Hippocampal formation (tissue), 2 donors: ENCODE results near the gene UGT3A1.
"Not testable (repeated sequence)": the region's sequence is repeated elsewhere in the genome, so short reads cannot be mapped to it uniquely, and the experiment has no call there.

Source experiments
- DNase-seq, 2 donors: peaks; one replicate each; lab custom pipeline; 2025; lab: John Stamatoyannopoulos, UW

UGT3A1 gene

DNA sequence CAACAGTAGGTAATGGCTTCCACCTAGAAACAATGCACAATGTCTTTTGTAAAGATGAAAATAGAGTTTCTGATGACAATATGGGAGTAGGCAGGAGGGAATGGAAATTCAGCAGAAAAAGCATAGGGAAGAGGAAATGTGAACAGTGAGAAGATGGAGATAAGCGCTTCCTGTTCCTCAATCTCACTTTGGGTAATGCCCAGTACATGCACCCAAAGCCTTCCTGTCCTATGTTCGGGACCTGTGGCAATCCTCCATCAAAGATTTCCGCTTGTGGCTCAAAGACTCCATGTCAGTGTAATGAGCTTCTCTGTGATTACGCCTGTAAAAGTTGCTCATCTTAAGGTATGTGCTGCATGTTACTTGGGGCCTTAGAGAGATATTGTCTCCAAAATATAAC is 2.7 kb downstream of the UGT3A1 start:
- no peak for DNase-seq

DNA sequence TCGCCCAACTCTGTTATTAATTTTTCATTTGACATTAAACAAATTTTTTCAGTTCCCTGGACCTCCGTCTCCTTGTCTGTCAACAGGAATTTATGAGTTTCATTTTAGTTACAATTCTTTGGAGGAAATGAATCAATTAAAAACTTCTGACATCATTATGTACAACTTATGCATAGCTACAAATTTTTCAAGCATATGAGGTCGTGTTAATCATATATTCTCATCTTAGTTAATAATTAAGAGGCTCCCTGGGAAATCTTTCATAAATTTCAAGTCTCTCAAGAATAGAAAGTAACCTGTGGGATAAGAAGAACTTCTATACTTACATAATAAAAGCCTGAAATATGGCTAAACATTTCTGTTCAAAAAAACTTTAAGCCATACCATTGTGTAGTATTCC is 3.4 kb downstream of the UGT3A1 start:
- DNase-seq = no peak

DNA sequence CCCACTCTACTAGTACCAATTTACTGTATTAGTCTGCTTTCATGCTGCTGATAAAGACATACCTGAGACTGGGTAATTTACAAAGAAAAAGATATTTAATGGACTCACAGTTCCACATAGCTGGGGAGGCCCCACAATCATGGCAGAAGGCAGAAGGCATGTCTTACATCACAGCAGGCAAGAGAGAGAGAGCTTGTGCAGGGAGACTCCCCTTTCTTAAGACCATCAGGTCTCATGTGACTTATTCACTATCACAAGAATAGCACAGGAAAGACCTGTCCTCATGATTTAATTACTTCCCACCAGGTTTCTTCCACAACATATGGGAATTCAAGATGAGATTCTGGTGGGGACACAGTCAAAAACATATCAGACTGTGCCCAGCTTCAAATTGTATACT is 11.5 kb downstream of the UGT3A1 start:
- DNase-seq = no peak

DNA sequence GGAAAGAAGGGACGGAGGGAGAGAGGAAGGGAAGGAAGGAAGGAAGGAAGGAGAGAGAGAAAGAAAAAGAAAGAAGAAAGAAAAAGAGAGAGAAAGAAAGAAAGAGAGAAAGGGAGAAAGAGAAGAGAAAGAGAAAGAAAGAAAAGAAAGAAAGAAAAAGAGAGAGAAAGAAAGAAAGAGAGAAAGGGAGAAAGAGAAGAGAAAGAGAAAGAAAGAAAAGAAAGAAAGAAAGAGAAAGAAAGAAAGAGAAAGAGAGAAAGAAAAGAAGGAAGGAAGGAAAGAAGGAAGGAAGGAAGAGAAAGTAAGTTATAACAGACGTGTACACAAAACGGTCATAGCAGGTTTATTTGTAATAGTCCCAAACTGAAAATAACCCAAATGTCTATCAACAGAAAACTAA is 14.3 kb downstream of the UGT3A1 start:
- DNase-seq = not testable (repeated sequence)

DNA sequence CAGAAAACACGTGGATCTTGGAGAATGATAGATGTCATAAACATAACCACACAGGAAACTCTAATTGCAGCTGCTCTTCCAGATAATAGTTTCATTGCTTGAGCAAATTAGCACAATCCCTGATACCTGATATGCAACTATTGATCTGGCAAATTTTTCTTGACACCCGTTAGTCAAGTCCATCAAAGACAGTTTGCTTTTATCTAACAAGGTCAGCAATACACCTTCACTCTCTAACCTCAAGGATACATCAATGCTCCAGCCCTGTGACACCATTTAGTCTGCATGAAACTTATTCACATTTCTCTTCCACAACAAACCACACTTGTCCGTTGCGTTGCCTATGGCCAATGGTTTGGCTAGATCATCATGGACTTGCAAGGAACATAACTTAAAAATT is 16.6 kb downstream of the UGT3A1 start:
- no peak for DNase-seq

DNA sequence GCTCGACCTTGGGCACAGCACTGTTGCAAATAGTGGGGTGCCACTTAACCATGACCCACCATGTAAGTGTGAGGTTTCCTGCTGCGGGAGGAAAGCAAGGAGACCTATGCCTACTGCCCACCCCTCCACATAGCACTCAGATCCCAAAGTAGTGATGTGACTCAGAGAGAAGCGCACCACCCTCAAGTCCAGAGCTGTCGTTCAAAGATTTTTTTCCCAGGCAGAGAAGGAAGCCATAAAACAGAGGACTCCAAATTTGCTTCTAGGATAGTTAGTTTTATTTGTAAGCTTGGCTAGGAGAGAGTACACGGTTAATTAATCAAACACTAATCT is 19.3 kb downstream of the UGT3A1 start:
- no peak for DNase-seq

DNA sequence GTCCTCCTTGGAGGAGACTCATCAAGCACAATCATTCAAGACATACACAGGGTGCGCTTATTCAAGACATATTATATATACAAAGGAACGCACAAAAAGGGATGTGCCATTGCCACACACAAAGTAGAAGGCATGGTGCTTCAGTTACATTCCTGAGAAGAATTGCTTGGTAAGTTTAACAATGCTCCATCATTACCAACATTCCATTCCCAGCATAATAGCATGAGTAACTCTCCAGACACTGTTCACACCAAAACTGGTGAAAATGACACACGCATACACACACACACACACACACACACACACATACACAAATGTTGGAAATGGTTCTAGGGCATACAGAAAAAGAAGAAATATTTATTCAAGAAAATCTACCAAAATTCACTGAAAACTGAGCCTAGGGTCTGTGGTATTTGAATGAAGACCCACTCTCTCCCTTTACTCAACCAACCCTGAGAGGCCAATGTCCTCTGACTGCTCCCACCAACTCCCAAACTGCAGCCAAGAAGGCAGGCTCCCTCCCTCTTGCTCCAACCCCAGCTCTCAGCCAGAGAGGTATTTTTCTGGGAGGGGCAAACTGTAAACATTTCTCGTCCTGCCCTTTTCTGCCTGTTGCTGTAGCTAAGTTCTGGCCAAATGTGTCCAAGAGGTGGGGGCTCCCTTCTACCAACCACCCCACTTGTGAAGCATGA is 19.9 kb downstream of the UGT3A1 start:
- no peak for DNase-seq

DNA sequence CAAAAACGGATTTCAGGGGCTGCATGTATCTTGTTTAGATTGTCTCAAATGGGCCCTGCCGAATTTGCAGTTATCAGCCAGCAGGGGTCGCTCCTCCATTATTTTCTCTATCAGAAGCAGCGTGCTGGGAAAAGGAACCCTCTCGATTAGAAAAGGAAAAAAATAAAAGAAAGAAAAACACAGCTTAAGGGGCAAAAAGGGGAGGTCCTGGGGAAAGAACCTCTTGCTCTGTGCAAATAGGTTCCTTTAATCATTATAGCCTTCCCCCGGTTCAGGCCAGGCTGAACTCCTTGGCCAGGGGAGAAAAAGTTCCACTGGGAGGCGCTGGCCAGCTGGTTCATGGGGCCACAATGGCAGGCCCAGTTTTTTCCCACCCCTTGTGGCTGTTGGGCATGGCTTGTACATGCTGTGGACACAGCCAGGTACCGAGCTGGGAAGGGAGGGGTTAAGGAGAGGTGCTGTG is 27.8 kb downstream of the UGT3A1 start:
- no peak for DNase-seq

DNA sequence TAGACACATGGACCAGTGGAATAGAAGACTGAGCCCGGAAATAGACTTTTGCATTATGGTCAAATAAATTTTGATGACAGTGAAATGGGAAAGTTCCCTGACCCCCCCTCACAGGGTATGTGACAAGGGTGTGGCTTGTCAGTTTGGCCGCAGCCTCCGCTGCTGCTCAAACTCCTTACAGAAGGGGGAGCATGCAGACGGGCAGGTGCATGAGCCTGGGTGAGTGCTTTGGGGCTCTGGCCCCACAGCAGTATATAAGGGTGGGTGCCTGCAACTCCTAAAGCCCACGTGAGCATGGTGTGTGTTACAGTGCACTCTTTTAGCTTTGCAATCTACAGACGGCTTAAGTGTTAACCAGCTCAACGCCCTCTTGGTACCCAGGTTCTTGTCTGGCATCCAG is 30.9 kb downstream of the UGT3A1 start:
- no peak for DNase-seq

DNA sequence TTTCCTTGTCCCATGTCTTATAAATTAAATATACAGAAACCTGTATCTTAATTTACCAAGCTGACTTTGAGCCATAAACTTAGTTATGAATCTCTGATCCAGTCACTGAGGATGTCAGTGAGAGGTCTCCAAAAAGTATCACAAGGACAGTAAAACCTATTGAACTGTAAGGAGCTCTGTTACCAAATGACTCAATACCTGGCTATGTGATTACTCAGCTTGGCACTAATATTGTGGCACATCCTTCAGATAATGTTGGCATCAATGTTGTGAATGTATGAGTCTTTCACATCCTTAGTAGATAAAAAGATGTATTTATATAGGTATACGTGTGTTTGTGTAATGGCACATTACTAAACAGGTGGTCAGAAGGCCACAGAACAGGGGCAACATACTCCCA is 34.8 kb downstream of the UGT3A1 start:
- DNase-seq = no peak

DNA sequence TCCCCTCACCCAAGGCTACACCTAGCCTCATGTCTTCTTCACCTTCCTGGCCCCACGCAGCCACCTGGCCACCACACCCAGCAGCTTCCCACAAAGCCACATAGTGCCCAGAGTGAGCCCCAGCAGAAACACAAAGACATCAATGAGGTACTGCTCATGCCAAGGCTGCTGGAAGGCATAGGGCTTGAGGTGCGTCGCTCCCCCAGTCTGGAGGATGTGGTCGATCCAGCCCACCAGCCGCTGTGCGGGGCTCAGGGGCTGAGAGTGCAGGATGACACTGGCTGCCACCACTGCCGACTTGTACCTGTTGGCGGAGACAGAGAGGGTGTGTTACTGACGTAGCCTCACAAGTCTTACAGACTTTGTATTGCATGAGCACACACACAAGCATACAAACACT is 37.0 kb downstream of the UGT3A1 start:
- no peak for DNase-seq

DNA sequence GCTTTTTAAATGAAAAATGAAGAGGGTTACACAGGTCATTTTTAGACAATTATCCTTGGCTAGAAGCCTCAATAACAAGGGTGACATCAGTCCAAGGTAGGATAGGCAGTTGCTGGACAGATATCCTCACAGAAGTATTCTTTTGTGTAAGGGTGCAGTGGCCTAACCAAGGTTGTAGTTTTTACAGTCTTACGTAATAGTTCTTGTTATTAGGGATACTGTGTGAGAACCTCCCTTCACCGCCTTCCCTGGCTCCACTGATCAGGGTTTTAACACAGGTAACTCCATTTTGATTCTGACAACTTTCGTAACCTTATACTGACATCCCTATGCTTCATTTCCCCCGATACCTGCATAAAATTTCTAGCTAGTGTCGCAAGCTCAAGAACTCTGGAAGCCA is 44.1 kb downstream of the UGT3A1 start:
- DNase-seq = no peak

DNA sequence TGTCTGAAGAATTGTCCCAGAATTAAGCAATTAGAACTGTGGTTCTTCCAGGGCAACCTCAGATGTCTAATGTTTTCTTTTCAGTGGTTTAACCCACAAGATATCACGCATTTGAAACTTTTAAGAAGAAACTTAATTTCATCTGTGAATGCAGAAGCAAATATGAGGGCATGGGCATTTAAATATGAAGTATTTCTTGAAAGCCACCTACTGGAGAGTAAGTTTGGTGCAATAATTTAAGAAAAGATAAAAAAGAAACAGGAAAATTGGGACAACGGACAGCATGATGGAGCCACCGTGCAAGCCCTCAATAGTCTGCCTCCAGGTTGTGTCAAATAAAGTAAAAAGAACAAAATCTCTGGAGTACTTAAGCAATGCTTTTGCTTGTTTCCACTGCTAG is 51.6 kb downstream of the UGT3A1 start:
- no peak for DNase-seq

DNA sequence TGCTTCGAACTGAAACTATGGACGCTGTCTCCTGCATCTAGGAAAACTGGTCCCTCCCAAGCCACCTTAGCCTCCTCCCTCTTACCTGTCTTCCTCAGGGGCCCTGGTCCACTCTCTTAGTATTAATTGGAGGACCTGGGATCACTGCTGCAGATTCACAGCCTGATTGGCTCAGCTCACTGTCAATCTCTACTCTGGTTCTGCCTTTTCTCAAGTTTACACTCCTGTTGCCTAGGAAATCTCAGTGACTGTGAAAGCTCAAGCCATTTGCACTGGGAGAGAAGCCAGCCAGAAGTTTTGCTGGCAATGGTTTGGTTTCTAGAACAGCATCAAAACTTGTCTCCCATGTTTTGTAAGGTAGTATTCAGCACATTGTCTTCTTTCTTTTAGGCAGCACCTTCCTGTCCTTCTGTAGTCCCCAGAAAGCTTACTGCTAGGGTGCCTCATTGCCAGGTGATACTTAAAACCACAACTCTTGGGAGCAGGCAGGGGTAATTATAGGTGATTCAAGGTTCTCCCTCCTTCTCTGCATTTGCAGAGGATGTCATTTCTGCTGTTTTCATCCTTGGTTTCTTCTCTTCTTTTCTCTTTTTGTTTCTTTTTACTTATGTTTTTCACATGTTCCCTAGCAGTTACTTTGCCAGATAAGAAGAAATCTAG is 52.5 kb downstream of the UGT3A1 start, which contains the start of gene CAPSL:
CAPSL (minus strand) TSS at position 55 of the 660 bp plus-strand sequence. CDS start 17,502 bp downstream, outside the sequence.
- DNase-seq = peak; percentile 11 to 45

DNA sequence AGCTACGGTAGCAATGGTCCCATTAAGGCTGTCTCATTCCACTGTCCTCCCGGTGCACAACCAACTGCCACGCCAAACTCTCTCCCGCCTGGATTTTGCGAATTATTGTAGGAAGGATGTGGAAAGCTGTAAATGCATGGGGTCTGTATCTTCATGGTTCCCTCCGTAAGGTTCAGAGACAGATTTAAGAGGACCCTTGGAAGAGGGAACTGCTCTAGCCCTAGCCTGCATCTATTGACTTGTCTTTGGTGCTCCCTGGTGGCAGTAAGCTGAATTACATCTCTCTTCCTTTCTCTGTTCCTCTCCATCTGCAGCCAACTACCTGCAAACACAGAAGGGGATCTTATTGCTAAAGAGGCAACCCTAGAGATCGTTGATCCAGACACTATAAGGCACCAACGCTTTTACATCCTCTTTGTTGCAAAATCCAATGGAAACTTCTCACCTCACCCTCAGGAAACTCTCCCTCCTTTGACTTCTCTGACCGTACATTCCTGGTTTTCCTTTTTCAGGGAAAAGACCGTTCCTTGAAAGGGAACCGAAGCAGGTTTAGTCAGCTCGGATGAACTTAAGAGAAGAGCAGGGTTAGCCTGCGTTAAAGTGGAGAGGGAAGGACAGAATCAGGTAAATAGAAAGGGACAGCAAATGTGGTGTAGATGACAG is 64.7 kb downstream of the UGT3A1 start:
- DNase-seq = peak; percentile 52 to 60

DNA sequence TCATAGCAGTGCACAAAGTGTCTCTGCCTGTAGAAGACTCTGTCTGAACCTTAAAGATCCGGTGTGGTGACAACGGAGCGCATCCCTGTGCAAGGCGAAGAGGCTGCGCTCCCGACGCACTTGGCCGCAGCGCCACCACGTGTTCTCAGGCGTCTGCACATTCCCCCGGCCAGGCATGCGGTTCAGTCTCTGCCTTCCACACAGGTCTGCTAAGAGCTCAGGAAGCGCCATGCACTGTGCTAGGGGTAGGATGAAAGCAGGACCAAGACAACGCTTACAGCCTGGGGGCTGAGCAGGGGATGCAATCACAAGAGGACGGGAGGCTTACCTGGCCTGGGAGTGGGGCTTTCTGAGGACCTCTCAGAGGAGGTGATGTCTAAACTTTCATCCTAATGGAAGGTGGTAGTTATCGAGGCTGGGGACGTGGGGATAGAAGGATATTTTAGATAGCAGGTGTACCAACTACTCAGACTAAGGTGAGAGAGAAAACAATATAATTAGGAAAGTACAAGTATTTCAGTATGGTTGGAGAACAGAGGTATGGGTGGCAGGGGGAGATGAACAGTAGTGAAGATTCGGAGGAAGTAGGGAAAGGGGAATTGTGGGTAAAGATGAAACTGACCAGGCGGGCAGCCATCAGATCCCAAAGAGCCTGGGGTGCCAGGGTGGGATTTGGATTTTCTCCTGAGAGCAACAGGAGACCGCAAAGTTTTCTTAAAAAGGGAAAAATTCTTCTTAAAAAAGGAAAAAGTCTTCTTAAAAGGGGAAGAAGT is 66.1 kb downstream of the UGT3A1 start:
- DNase-seq = peak; percentile 56 to 61

DNA sequence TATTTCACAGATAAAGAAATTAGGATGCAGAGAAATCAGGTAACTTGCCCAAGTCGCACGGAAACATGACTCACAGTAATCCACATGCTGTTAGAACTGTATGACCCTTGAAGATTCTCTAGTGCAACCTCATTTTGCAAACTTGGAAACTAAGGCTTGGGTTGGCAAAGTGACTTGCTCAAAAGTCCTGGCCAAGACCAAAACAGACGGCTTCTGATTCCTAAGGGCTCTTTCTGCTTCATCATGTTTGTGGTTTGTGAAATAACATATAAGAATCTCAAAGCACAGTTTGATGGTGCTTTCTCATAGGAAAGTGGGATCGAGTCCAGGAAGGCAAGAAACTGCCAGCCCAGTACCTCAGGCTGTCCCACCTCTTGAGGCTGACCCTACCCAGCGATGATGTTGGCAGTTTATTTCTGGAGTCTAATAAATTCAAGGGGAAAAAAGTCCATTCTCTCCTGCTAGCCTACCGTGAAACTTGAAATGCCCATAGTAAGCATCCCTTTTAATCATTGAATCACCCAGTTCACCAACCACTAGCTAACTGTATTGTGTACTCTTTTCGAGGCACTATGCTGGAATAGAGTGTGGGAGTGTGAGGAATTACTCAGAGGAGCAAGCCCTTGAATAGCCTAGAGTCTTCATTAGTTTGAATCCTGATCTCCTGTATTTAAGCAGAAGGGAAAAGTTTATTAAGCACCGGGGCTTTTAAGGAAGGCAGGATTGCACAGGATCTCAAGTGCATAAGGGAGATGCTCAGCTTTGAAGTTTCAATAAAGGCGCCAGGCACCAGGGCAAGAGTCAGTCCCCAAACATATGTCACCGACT is 66.9 kb downstream of the UGT3A1 start:
- no peak for DNase-seq

DNA sequence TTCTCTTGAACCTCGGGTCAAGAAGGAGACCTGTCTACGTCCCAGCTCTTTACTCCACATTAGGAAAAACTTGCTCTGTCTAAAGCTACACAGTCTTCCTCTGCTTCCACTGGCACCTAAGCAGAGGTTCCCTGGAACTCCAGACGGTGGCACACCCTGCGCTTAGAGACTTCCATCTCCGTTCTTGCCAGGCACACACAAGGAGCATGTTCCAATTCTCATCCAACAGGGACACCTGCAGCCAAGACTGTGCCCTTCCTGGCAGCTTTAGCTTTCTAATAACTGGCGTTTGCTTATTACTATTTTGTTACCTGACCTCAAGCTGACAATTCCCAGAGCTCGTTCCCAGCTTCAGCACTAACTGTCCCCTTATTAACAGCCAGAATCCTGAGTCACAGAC is 68.7 kb downstream of the UGT3A1 start:
- no peak for DNase-seq

DNA sequence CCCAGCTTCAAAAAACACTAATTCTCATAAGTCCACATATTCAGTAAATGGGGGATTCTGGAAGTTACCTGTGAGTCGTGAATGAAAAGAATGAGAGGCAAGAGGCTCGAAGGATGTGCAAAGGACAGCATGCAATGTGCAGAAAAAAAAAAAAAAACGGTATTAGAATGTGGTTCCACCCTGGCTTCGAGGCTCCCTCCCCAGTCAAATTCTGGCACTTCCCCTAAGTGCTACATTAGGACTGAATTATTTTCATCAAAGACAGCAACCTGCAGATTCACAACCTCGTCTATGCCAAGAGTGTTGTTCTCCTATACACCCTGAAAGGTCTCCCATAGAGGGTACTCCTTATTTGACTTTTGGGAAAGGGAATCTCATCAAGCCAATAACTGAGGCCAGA is 69.3 kb downstream of the UGT3A1 start:
- no peak for DNase-seq

DNA sequence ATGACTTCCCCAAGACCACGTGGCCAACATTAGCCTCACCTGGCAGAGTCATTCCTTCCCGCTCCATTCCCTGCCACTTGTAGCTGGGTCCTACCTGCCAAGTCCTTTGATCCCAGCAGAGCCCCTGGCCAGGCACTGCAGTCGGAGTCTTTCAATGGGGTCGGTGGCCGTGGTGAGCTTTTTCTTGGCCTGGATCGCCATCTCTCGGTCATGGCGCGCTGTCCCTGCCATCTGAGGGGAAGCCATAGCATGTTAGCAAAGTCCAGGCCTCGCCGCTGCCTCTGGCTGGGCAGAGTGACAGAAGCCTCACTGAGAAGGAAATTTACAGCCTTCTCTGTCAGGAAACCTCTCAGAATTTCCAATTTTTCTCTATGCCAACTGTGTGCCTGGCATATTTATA is 70.3 kb downstream of the UGT3A1 start:
- no peak for DNase-seq

DNA sequence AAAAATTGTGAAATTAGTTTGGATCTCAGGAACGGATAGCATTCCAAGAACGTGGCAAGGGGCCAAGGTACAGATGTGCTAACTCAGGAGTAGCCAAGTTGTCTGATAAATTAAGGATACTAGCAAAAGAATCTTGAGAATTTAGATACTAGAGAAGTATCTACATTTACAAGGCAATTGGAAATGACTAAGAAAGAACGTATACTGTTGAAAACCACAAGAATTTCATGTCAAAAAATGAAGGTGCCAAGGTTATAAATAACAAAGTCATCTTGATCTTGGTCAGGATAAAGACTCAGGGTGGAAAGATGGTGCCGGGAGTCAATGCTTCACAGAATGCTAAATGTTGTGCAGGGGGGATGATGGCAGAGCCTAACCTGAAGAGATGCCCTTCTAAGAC is 72.0 kb downstream of the UGT3A1 start:
- DNase-seq = no peak

DNA sequence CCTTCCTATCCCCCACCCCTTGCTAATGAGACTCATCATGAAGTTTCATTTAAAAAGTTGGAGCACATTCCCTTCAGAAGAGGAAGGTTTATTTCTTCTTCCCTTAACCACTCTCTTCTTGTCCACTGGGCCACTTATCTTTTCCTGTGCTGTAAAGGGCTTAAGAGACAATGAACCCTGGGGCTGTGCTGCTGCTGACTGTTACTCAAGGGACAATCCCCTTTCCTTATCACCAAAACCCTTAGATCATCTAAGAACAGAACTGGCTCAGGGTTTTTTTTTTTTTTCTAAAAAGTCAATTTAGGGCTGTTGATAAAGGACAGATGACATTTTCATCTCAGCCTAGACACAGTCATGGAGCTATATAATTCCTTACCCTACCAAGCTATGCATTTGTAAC is 82.4 kb downstream of the UGT3A1 start:
- DNase-seq = no peak
